ENCODE results near the gene CLIC3.

Gene CLIC3

GRCh38 chr9:137016436-137016835 lies 20.1 kb upstream of the CLIC3 start:
- DNase-seq, result no peak

DNA sequence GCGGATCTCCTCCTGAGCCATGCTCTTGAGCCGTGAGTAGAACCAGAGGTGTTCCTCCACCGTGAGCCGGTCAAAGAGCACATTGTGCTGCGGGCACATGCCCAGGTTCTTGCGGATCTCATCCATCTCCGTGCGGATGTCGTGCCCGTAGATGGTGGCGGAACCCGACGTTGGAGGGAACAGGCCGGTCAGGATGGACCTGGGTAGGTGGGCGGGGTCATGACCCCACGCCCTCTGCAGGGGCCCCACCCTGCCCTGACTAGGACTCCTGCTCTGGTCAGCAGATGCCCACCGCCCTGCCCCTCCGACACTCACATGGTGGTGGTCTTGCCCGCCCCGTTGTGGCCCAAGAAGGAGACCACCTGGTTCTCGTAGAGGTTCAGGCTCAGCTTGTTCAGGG lies 19.6 kb upstream of the CLIC3 start:
- DNase-seq, result no peak

DNA sequence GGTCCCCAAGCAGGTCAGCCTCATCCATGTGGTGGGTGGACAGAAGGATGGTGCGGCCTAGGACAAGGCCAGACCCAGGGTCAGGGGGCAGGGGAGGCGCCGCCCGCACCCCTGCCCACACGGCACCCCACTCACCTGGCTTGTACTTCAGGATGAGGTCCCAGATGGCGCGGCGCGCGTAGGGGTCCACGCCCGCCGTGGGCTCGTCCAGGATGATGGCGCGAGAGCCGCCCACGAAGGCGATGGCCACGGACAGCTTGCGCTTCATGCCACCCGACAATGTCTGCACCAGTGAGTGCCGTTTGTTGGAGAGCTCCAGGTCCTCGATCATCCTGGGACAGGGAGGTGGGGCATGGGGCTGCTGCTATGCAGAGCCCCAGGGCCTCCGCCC lies 19.2 kb upstream of the CLIC3 start:
- DNase-seq, result no peak

GRCh38 chr9:137014776-137015539 lies 18.6 kb upstream of the CLIC3 start:
- no peak for DNase-seq

DNA sequence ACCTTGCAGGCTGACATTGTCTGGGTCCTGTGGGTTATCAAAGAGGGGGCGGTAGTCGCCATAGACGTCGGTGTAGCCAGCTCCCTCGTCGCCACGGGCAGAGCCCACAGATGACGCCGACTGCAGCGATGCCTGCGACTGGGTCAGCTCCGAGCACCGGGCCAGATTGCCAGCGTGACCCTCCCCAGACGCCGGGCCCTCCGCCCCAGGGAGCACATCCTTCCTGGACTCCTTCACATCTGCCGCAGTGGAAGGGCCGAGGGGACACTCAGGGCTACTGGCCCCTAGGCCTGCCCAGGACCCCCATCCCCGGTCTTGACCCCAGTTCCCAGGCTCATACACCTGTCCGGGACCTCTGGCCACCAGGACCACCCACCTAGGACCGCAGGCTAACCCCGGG lies 17.8 kb upstream of the CLIC3 start:
- DNase-seq, result no peak

DNA sequence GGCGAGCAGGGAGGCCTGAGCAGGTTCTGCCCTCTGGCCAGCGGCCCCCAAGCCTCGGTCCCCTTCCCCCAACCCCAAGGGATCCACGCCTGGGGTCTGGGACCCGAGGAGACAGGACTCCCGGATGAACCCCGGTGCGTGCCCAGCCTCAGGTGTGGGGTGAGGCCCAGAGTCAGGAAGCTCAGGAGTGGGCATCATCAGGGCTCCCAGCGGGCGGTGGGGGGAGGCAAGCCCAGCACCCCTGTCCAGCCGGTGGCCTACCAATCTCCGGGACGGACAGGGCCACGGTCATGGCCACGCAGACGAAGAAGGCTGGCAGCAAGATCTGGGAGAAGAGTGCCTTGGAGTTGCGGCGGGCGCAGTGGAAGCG lies 17.2 kb upstream of the CLIC3 start:
- DNase-seq, result no peak

DNA sequence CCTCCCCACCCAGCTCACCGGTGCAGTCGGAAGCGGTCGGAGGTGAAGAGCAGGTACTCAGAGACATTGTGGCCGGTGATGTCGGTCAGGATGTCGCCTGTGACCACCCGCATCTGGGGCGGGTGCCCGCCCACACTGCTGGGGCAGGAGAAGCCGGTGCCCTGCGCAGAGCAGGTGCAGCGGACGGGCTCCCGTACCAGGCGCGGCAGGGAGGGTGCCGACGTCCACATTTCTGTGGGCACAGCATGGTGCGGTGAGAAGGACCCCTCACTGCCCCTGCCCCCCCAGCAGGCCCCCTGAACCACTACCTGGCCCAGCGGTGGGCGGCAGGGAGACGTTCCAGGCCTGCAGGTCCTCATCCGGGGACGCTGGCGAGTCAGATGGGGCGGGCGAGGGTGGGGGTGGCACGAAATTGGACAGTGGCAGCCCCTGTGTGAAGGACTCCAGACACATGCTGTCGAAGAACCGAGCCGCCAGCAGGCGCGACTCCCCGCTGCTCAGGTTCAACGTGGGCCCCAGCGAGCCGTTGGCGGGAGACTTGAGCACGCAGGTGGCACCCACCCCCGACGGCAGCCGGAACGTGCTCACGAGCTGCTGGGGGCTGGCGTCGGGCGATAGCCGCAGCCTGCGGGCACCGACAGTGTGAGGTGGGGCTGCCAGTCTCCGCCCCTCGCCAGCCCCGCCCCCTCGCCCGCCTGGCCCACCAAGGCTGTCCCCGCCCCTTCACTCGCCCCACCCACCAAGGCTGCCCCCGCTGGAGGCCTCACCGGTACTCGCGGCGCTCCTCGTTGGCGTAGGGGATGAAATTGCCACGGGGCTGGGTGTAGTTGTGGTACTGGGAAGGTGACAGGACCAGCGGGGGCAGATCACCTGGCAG lies 16.6 kb upstream of the CLIC3 start:
- no peak for DNase-seq

DNA sequence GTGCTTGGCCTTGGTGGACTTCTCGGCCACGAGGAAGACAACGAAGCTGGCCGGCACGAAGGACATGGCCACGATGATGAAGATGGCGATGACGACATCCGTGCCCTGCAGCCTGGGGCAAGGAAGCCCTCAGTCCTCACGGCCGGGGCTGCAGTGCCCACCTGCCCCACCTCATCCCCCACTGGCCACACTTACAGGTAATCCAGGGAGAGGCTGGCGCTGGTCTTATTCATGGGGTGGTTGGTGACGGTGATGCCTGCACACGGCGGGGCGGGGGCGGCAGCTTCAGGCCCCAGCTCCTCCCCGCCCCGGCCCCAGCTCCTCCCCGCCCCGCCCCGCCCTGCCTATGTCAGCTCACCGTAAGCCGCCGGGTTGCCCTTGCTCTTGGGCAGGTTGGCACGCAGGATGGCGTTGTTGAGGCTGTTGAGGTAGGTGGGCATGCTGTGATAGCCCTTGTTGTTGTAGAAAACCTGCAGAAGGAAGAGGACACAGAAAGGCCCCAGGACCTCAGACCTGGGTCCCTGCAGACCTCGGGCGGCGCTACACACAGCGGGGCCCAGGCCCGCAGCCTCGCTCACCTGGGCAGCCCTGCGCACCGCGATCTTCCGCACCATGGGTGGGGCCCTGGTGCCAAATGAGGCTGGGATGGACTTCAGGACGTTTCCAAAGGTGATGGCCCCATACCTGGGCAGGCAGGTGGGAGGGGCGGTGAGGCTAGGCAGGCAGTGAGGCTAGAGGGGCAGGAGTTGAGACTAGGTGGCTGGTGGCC lies 15.7 kb upstream of the CLIC3 start:
- no peak for DNase-seq

DNA sequence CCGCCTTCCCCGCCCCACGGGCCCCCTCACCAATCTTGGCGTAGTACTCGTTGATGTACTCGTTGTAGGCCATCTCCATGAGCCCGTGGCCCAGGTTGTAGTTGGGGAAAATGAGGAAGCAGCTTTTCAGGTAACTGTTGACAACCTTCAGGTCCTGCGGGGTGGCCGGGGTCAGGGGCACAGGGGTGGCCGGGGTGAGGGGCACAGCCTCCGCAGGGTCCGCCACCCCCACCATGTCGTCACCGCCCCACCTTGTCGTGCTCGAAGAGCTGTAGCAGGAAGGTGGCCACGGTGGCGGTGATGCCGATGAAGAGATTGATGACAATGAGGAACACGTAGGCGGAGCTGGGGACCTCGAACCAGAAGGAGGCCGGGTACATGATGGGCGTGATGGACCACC lies 14.8 kb upstream of the CLIC3 start:
- DNase-seq, result no peak

DNA sequence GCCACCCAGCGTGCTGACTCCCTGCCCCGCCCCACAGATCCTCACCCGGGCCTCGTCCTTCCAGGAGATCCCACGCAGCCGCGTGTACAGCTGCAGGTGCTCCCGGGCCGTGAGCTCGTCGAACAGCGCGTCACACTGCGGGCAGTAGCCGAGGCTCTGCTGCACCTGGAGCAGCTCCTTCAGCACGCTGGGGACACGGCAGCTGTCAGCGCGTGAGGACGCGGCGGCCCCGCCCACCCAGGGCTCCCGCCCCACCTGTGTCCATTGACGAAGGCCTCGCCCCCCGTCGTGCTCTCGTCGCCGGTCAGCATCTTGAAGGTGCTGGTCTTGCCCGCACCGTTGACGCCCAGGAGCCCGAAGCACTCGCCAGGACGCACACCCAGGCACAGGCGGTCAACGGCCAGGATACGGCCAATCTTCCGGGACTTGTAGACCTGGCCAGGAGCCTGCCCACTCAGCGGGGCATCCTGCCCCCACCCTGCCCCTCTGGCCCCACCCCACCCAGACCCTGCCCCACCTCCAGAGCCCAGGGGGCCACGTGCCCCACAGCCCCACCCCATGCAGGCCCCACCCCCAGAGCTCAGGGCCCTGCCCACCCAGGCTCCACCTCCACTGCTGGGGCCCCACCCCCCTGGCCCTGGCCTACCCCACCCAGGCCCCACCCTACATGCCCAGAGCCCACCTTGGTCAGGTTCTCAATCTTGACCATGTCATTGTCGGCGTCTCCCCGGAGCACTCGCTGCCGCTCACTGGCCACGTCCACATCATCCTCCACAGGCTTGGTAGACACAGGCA lies 13.8 kb upstream of the CLIC3 start:
- DNase-seq, result no peak

DNA sequence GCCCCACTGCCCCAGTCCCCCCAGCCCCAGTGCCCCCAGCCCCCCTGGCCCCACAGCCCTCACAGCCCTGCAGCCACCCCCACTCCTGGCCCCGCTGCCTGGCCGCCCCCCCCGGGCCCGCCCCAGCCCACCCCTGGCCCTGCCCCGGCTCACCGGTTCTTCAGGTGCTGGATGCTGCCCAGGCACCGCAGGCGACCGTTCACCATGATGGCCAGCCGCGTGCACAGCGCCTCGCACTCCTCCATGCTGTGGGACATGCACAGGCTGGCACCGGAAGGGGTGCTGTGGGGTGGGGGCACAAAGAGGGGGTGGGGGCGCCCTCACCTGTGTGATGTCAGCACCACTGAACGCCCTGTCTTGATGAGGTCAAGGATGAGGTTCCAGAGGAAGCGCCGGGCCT lies 12.8 kb upstream of the CLIC3 start:
- DNase-seq, result no peak

- no peak for DNase-seq
These were observed 11.9 kb upstream of the CLIC3 start for GRCh38 chr9:137008312-137008711.

DNA sequence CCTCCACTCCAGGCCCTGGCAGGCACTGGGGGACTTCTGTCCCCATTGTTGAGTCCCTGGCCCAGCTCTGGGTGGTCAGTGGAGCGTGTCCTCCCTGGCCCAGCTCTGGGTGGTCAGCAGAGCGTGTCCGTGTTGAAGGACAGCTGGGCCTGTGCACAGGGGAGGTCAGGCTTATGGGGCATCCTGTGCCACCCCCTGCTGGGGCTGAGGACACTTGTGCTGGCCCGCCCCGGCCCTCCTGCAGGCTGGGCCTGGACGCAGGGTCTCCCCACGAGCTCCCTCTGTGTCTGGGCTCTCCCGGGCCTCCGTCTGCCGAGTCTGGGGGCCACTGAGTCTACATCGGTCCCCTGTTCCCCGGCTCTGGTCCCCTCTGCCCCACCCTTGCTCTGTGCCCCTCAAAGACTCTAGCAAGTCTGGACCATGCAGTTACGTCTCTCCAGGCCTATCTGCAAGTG lies 11.5 kb upstream of the CLIC3 start:
- no peak for DNase-seq

GRCh38 chr9:137007108-137007815 lies 10.9 kb upstream of the CLIC3 start:
- DNase-seq, result no peak

GRCh38 chr9:137006116-137007003 lies 10.0 kb upstream of the CLIC3 start:
- DNase-seq, result no peak

DNA sequence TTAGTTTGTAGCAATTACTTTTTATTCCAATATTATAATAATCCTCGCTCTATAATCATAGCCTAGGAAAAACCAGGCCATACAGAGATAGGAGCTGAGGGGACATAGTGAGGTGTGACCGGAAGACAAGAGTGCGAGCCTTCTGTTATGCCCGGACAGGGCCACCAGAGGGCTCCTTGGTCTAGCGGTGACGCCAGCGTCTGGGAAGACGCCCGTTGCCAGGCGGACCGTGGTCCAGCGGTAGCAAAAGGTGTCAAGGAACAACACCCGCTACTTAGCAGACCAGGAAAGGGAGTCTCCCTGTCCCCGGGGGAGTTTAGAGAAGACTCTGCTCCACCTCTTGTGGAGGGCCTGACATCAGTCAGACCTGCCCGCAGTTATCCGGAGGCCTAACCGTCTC lies 7.9 kb upstream of the CLIC3 start:
- DNase-seq, result peak; percentile 32

- DNase-seq, result no peak
These were observed 6.3 kb upstream of the CLIC3 start for GRCh38 chr9:137002646-137003041.

GRCh38 chr9:137001857-137002645 lies 5.7 kb upstream of the CLIC3 start:
- DNase-seq, result no peak

- no peak for DNase-seq
These were observed 4.0 kb upstream of the CLIC3 start for GRCh38 chr9:137000177-137000930.

All from T1000 (cell line).